SK-N-SH (cell line): ENCODE data around the gene GLRB.

Experiments used
- CTCF ChIP-seq: fragments of 200-600 bp; sonication (generic); IDR thresholded peaks from 2 replicates; pipeline ENCODE4 v1.6.1; 2017; ENCODE audit warnings: antibody characterized with exemption, mild to moderate bottlenecking, moderate library complexity
- FOXJ3 ChIP-seq: sonication (generic); formaldehyde crosslinking; IDR thresholded peaks from 2 replicates; pipeline ENCODE4 v1.5.1; 2020; ENCODE audit warnings: mild to moderate bottlenecking, missing genetic modification reagents
- MEF2A ChIP-seq: IDR thresholded peaks from 2 replicates; pipeline ENCODE4 v1.4.0; 2012; ENCODE audit warnings: low read depth, borderline replicate concordance
- TEAD4 ChIP-seq: IDR thresholded peaks from 2 replicates; pipeline ENCODE4 v1.4.0; 2012; ENCODE audit warnings: mild to moderate bottlenecking, borderline replicate concordance; ENCODE audit not compliant: insufficient read depth
- YY1 ChIP-seq: IDR thresholded peaks from 2 replicates; pipeline ENCODE4 v1.4.0; 2012; ENCODE audit warnings: low read depth, mild to moderate bottlenecking
- ZBTB33 ChIP-seq: IDR thresholded peaks from 2 replicates; pipeline ENCODE4 v1.4.0; 2012; ENCODE audit warnings: low read depth, borderline replicate concordance

- TF ChIP-seq CTCF = no peak
- no peak for TF ChIP-seq ZBTB33
- TF ChIP-seq FOXJ3 (CRISPR knock-in tag) = no peak
- no peak for TF ChIP-seq TEAD4
- no peak for TF ChIP-seq MEF2A
- TF ChIP-seq YY1 = no peak
These were observed 67.4 kb downstream of the GLRB start for GRCh38 chr4:157143369-157143768.
